OCI-LY7 (cell line): ENCODE data around the gene THSD7A. TPM values are rescaled to one million over a fixed set of nuclear protein-coding genes. Genes with fewer than 3 reads are reported as not detected.

Source experiments
- BruUV-seq: library from RNA; stranded (reverse); fragments of 400-500 nt; replicated peaks from 2 replicates; lab custom pipeline; 2021; lab: Mats Ljungman, UMichigan
- CTCF ChIA-PET: fragments of 300-600 bp; sonication (Branson Sonifier 250); formaldehyde crosslinking; loops from one replicate; lab custom pipeline; 2022; ENCODE audit warnings: antibody characterized with exemption; ENCODE audit not compliant: unreplicated experiment; lab: Charles Lee
- POLR2A ChIA-PET: fragments of 300-600 bp; sonication (Branson Sonifier 250); formaldehyde crosslinking; loops from one replicate; lab custom pipeline; 2022; ENCODE audit warnings: antibody characterized with exemption; lab: Charles Lee
- DNase-seq: peaks from one replicate; pipeline ENCODE4 v3.0.0-alpha.2; 2015; ENCODE audit warnings: low spot score
- H2AFZ ChIP-seq: fragments of 200-600 bp; sonication (generic), shearing (Covaris generic); 2 replicates; pipeline ENCODE4 v1.6.1; 2014; ENCODE audit warnings: mild to moderate bottlenecking, antibody characterized with exemption, low read length, moderate library complexity
- H3K27ac ChIP-seq: fragments of 200-600 bp; sonication (generic); 2 replicates; pipeline ENCODE4 v1.5.1; 2014; ENCODE audit warnings: mixed run types, low read depth, mild to moderate bottlenecking, moderate library complexity, low read length, inconsistent platforms; ENCODE audit not compliant: poor library complexity, severe bottlenecking
- H3K36me3 ChIP-seq: fragments of 200-600 bp; sonication (generic); 2 replicates; pipeline ENCODE4 v1.6.1; 2014; ENCODE audit warnings: mild to moderate bottlenecking, antibody characterized with exemption, low read length, moderate library complexity, mixed read lengths; ENCODE audit not compliant: insufficient read depth
- H3K4me1 ChIP-seq: fragments of 200-600 bp; sonication (generic); 2 replicates; pipeline ENCODE4 v1.5.1; 2014; ENCODE audit warnings: mild to moderate bottlenecking, low read length; ENCODE audit not compliant: insufficient read depth, poor library complexity, severe bottlenecking
- H3K4me2 ChIP-seq: fragments of 200-600 bp; sonication (generic); 2 replicates; pipeline ENCODE4 v1.6.1; 2014; ENCODE audit warnings: mild to moderate bottlenecking, low read length
- H3K4me3 ChIP-seq: fragments of 200-600 bp; sonication (generic); 2 replicates; pipeline ENCODE4 v1.5.1; 2014; ENCODE audit warnings: mild to moderate bottlenecking, low read depth, low read length; ENCODE audit not compliant: poor library complexity, severe bottlenecking
- H3K79me2 ChIP-seq: fragments of 200-600 bp; sonication (generic); 2 replicates; pipeline ENCODE4 v1.6.1; 2016; ENCODE audit warnings: low read depth, mild to moderate bottlenecking, low read length, moderate library complexity, mixed read lengths; ENCODE audit not compliant: insufficient read depth
- H3K9me2 ChIP-seq: fragments of 200-600 bp; sonication (generic); 2 replicates; pipeline ENCODE4 v1.6.1; 2016; ENCODE audit warnings: mild to moderate bottlenecking, low read length, mixed read lengths; ENCODE audit not compliant: insufficient read depth
- H3K9me3 ChIP-seq: fragments of 200-600 bp; sonication (generic); 2 replicates; pipeline ENCODE4 v1.6.1; 2014; ENCODE audit warnings: mild to moderate bottlenecking, mixed run types, low read length, mixed read lengths
- H4K20me1 ChIP-seq: fragments of 200-600 bp; sonication (generic); 2 replicates; pipeline ENCODE4 v1.6.1; 2014; ENCODE audit warnings: mild to moderate bottlenecking, antibody characterized with exemption, low read length, moderate library complexity, mixed read lengths; ENCODE audit not compliant: insufficient read depth
- EZH2phosphoT487 ChIP-seq: fragments of 200-600 bp; sonication (generic); IDR thresholded peaks from 2 replicates; pipeline ENCODE4 v1.6.1; 2018; ENCODE audit warnings: low read depth, borderline replicate concordance, mild to moderate bottlenecking, mixed run types, antibody characterized with exemption, low read length, moderate library complexity, mixed read lengths
- intact Hi-C: fragments of 100-400 bp; cut with micrococcal nuclease; formaldehyde crosslinking; loops from one replicate; pipeline ENCODE4 v1.10.0; 2022; ENCODE audit not compliant: unreplicated experiment
- total RNA-seq, 2 experiments: library from RNA; depleted of rRNA in 1 of 2; stranded (reverse); fragments of >200 nt in 1 of 2; shearing (Covaris generic) in 1 of 2; gene quantifications; 2 replicates each; pipeline ENCODE4 v1.2.3, GENCODE V29; 2014 to 2022
- TF ChIP-seq, protein P1 (sequence below): fragments of 200-600 bp; sonication (generic); conservative IDR thresholded peaks from 2 replicates; pipeline ENCODE4 v1.5.1; 2014; ENCODE audit warnings: mild to moderate bottlenecking, antibody characterized with exemption, low read length, moderate library complexity, mixed read lengths

The THSD7A gene
- total RNA-seq, 2 experiments from 2014 or later: 0.13 TPM; not detected in 1

DNA sequence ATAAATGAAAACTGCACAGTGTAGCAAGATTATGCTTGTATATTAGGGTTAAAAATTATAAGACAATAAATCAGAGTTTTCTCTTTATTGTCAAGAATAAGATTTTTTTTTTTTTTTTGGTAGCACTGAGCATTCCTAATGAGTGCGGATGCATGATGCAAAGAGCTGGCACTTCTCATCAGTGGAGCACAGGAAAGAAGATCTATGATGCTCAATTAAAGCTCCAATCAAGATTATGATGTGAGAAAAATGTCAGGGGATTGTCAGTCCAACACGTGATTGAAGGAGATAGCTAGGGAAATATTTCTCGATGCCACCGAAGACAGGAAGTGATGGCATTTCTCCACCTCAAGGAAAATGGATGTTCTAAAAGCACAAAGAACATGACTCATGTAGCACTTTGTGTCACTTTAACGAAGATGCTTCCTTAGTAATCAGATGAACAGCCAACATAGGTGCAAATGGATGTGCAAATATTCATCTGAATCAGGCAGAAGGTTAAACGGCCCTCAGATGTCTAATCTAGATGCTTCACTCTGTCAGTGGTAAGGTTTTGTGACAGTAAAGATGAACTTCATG lies 240.9 kb downstream of the THSD7A start:
- Histone ChIP-seq H3K4me3 (no peak overlapping the region), H3K4me1 (no peaks in the 10 kb centered on the region), H3K27ac (no peak overlapping the region), H3K36me3 (no peaks in the 10 kb centered on the region), H3K79me2 (no peaks in the 10 kb centered on the region), H3K9me3 (no peaks in the 10 kb centered on the region), H3K9me2 (no peaks in the 10 kb centered on the region), H4K20me1 (no peaks in the 10 kb centered on the region), H3K4me2 (no peak overlapping the region), H2AFZ (no peak overlapping the region)
- CTCF ChIA-PET: interaction anchor here (0.7 kb wide), 1 partner anchor 14 kb away, joined by 3 read pairs; no protein-coding TSS in a partner anchor
- TF ChIP-seq EZH2phosphoT487: no peak
- TF ChIP-seq, protein P1, sequence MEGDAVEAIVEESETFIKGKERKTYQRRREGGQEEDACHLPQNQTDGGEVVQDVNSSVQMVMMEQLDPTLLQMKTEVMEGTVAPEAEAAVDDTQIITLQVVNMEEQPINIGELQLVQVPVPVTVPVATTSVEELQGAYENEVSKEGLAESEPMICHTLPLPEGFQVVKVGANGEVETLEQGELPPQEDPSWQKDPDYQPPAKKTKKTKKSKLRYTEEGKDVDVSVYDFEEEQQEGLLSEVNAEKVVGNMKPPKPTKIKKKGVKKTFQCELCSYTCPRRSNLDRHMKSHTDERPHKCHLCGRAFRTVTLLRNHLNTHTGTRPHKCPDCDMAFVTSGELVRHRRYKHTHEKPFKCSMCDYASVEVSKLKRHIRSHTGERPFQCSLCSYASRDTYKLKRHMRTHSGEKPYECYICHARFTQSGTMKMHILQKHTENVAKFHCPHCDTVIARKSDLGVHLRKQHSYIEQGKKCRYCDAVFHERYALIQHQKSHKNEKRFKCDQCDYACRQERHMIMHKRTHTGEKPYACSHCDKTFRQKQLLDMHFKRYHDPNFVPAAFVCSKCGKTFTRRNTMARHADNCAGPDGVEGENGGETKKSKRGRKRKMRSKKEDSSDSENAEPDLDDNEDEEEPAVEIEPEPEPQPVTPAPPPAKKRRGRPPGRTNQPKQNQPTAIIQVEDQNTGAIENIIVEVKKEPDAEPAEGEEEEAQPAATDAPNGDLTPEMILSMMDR: no peak
- no TSS peak for BruUV-seq
- no peak for DNase-seq
- intact Hi-C loops: no loop called here
- POLR2A ChIA-PET: interaction anchor here (0.5 kb wide), 1 partner anchor 473 kb away, joined by 3 read pairs; no protein-coding TSS in a partner anchor

DNA sequence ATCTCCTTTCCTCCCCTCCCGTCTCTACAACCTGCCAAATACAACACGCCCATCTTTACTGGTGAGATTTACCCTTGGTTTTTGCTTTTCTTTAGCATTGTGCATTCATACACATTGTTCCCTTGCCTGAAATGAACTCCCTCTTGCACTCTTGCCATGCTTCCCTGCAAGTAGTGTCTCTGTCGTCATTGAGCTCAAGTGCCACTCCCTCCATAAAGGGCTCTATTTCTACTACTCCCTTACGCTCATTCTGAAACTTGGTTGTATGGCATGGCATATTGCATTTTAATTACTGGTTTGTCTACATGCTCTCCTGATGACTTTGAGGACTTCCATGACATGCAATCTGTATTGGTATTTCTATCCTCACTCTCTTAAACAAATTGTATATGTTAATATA lies 242.7 kb downstream of the THSD7A start:
- H3K4me1 ChIP-seq: no peaks in the 10 kb centered on the region
- no peaks in the 10 kb centered on the region for H4K20me1 ChIP-seq
- H3K9me2 ChIP-seq: no peaks in the 10 kb centered on the region
- H3K4me2 ChIP-seq: no peak overlapping the region
- H2AFZ ChIP-seq: no peak overlapping the region
- ChIA-PET CTCF (no interaction called here), POLR2A (no interaction called here)
- H3K4me3 ChIP-seq: no peak overlapping the region
- no peaks in the 10 kb centered on the region for H3K79me2 ChIP-seq
- BruUV-seq: no TSS peak
- DNase-seq: no peak
- H3K36me3 ChIP-seq: no peaks in the 10 kb centered on the region
- intact Hi-C loops: no loop called here
- TF ChIP-seq, protein P1: no peak
- no peak for TF ChIP-seq EZH2phosphoT487
- no peak overlapping the region for H3K27ac ChIP-seq
- no peaks in the 10 kb centered on the region for H3K9me3 ChIP-seq

- intact Hi-C loops: no loop called here
- no peaks in the 10 kb centered on the region for H3K9me2 ChIP-seq
- H3K4me2 ChIP-seq: no peak overlapping the region
- no peak for TF ChIP-seq EZH2phosphoT487
- TF ChIP-seq, protein P1: no peak
- H3K36me3 ChIP-seq: no peaks in the 10 kb centered on the region
- H2AFZ ChIP-seq: no peak overlapping the region
- no peaks in the 10 kb centered on the region for H3K79me2 ChIP-seq
- no peak overlapping the region for H3K4me3 ChIP-seq
- no peaks in the 10 kb centered on the region for H3K4me1 ChIP-seq
- no peak overlapping the region for H3K27ac ChIP-seq
- H4K20me1 ChIP-seq: no peaks in the 10 kb centered on the region
- H3K9me3 ChIP-seq: no peaks in the 10 kb centered on the region
- no peak for DNase-seq
- no TSS peak for BruUV-seq
- ChIA-PET POLR2A (no interaction called here), CTCF (no interaction called here)
Measured at GRCh38 chr7:11587814-11588213, 244.2 kb downstream of the THSD7A start.
